ENCODE data around the gene KTN1.

Gene KTN1

DNA sequence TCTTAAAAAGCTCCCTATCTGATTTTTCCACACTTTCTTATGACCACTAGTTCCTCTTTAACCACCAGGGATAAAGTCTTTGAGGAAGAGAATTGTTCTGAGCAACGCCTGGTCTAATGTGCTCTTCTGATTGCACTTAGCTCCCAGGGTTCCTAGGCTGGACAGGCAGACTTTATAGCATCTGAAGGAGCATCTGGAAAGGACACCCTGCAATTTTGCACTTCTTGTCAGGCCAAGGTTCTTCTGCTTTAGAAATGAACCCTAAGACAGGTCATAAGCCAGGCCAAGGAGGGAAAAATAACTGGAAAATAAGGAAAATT, 126.3 kb downstream of the KTN1 start:
- TF ChIP-seq, protein P1, sequence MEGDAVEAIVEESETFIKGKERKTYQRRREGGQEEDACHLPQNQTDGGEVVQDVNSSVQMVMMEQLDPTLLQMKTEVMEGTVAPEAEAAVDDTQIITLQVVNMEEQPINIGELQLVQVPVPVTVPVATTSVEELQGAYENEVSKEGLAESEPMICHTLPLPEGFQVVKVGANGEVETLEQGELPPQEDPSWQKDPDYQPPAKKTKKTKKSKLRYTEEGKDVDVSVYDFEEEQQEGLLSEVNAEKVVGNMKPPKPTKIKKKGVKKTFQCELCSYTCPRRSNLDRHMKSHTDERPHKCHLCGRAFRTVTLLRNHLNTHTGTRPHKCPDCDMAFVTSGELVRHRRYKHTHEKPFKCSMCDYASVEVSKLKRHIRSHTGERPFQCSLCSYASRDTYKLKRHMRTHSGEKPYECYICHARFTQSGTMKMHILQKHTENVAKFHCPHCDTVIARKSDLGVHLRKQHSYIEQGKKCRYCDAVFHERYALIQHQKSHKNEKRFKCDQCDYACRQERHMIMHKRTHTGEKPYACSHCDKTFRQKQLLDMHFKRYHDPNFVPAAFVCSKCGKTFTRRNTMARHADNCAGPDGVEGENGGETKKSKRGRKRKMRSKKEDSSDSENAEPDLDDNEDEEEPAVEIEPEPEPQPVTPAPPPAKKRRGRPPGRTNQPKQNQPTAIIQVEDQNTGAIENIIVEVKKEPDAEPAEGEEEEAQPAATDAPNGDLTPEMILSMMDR (conservative IDR thresholded peaks at IDR 0.05) = no peak
- H3K27ac ChIP-seq = peak overlapping the region; percentile 62

DNA sequence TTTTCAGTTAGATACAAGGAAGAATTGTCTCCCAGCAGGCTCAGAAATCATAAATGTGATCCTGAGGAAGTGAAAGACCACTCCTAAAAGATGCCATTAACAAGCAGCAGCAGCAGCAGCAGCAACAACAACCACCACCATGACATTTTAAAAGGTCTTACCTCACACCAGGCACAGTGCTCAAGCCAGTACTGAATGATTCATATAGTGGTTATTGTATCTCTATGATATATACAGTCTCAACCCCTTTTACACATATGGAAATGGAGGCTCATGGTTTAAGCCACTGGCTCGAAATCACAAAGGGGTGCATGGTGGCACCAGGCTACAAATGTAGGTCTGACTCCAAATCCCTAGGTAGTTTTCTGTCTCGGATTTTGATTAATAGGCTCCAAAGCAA, 126.9 kb downstream of the KTN1 start:
- peak overlapping the region; percentile 62 for H3K27ac ChIP-seq
- TF ChIP-seq, protein P1 (conservative IDR thresholded peaks at IDR 0.05) = no peak

DNA sequence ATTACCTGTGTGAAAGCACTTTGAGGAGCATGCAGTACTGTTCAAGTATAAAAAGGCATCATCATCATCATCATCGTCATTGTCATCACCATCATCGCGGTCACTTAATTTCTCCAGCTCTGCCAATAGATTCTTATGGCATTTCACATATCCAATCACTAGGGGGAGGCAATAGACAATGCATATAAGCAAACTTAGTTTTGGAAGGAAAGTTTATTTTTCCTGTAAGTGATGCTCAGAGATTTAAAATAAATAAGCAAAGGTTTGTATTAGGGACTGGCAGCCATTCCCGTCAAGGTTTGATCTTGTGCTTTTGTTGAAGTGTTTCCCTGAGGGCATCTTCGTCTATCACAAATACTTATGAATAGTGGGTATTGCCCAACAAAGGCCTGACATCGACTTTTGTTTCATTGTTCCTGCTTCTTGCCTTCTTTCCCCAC, 127.4 kb downstream of the KTN1 start:
- TF ChIP-seq, protein P1 (conservative IDR thresholded peaks at IDR 0.05) = peak; percentile 81
- H3K27ac ChIP-seq = peak overlapping the region; percentile 25; the same call in 1 of the 2 replicates

DNA sequence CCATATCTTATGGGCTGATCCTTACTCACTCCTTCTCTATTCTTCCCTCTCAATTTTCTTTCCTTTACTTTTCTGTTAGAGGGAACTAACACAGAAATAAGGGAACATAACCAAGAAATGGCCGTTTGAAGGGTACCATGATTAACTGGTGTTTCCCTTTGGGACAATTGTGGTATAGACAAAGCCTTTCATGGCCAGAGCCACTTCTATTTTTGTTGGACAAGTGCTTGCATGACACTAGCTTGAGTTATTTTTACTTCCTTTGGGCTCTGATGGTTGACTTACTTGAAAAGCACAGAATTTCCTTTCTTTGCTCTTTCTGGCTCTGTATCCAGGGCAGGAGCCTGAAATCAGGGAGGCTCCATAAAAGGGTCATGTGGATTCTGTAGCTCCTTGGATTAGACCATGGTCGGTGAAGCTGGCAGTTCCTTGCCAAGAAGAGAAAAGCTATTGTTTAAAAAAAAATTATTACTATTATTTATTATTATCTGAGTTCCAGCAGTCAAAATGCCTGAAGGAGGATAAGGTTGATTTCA, 130.6 kb downstream of the KTN1 start:
- TF ChIP-seq, protein P1 (conservative IDR thresholded peaks at IDR 0.05) = no peak
- no peak overlapping the region for H3K27ac ChIP-seq

GRCh38 chr14:55711175-55711811, 131.3 kb downstream of the KTN1 start:
- TF ChIP-seq, protein P1 (conservative IDR thresholded peaks at IDR 0.05) = no peak
- H3K27ac ChIP-seq = no peak overlapping the region

- no peak overlapping the region for H3K27ac ChIP-seq
- TF ChIP-seq, protein P1 (conservative IDR thresholded peaks at IDR 0.05) = no peak
Observed at GRCh38 chr14:55712491-55712890, 132.5 kb downstream of the KTN1 start.

DNA sequence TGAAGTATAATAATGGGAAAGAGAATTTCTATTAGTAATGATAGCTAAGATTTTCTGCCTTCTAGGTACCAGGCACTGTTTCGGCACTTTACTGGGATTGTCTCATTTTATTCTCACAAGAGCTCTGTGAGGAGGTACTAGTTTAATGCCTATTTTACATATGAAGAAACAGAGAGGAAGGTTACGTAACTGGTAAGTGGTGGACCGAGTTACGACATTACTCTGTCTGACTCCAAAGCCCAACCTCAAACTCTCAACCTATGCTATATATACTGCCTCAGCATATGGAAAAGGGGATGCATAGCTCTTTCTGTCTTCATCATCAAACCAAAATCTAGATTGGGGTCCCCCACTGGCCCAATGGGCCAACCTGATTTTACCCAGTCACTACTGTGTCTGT, 133.5 kb downstream of the KTN1 start:
- TF ChIP-seq, protein P1 (conservative IDR thresholded peaks at IDR 0.05) = no peak
- H3K27ac ChIP-seq = no peak overlapping the region
